Loucy (cell line): Measurements from ENCODE around the gene TMEM178B.

Source experiments
- H2AFZ ChIP-seq: fragments of 200-600 bp; sonication (generic); 2 replicates; pipeline ENCODE4 v1.6.0; 2016; ENCODE audit warnings: antibody characterized with exemption, mild to moderate bottlenecking, low read length, moderate library complexity
- H3F3A ChIP-seq: fragments of 200-600 bp; 2 replicates; pipeline ENCODE4 v1.6.0; 2016; ENCODE audit warnings: antibody characterized with exemption, low read depth, mild to moderate bottlenecking
- H3K27me3 ChIP-seq: fragments of 200-600 bp; sonication (generic); 2 replicates; pipeline ENCODE4 v1.6.1; 2014; ENCODE audit warnings: low read length, mild to moderate bottlenecking; ENCODE audit not compliant: insufficient read depth, poor library complexity, severe bottlenecking
- H3K36me3 ChIP-seq: fragments of 200-600 bp; sonication (generic); 2 replicates; pipeline ENCODE4 v1.6.1; 2016; ENCODE audit warnings: low read length; ENCODE audit not compliant: insufficient read depth
- H3K4me1 ChIP-seq: fragments of 200-600 bp; sonication (generic); 2 replicates; pipeline ENCODE4 v1.5.1; 2014; ENCODE audit warnings: low read length, mild to moderate bottlenecking; ENCODE audit not compliant: insufficient read depth, poor library complexity, severe bottlenecking
- H3K4me2 ChIP-seq: fragments of 200-600 bp; sonication (generic); 2 replicates; pipeline ENCODE4 v1.6.0; 2014; ENCODE audit warnings: antibody characterized with exemption, low read length, low read depth, mild to moderate bottlenecking; ENCODE audit not compliant: poor library complexity, severe bottlenecking
- H3K4me3 ChIP-seq: fragments of 200-600 bp; sonication (generic); 2 replicates; pipeline ENCODE4 v1.5.1; 2014; ENCODE audit warnings: low read length, mild to moderate bottlenecking, mixed read lengths; ENCODE audit not compliant: poor library complexity, severe bottlenecking
- H3K79me2 ChIP-seq: fragments of 200-600 bp; sonication (generic); 2 replicates; pipeline ENCODE4 v1.6.1; 2014; ENCODE audit warnings: low read length; ENCODE audit not compliant: insufficient read depth
- H3K9ac ChIP-seq: fragments of 200-600 bp; sonication (generic); 2 replicates; pipeline ENCODE4 v1.6.0; 2014; ENCODE audit warnings: mild to moderate bottlenecking, low read depth, low read length, moderate library complexity; ENCODE audit not compliant: poor library complexity, severe bottlenecking
- H3K9me2 ChIP-seq: fragments of 200-600 bp; sonication (generic); replicated peaks from 2 replicates; pipeline ENCODE4 v1.6.1; 2016; ENCODE audit warnings: low read depth, low read length, mixed read lengths
- H3K9me3 ChIP-seq: fragments of 200-600 bp; sonication (generic); 2 replicates; pipeline ENCODE4 v1.6.1; 2014; ENCODE audit warnings: mild to moderate bottlenecking, antibody characterized with exemption, low read length, low read depth; ENCODE audit not compliant: insufficient read depth
- H4K20me1 ChIP-seq: fragments of 200-600 bp; sonication (generic); 2 replicates; pipeline ENCODE4 v1.6.0; 2014; ENCODE audit warnings: antibody characterized with exemption, low read length, mild to moderate bottlenecking; ENCODE audit not compliant: insufficient read depth, poor library complexity, severe bottlenecking
- EZH2phosphoT487 ChIP-seq: fragments of 200-600 bp; IDR thresholded peaks from 2 replicates; pipeline ENCODE4 v1.6.1; 2018; ENCODE audit warnings: antibody characterized with exemption, mild to moderate bottlenecking, moderate library complexity, borderline replicate concordance
- TF ChIP-seq, protein P1 (sequence below): fragments of 200-600 bp; sonication (generic); conservative IDR thresholded peaks from 2 replicates; pipeline ENCODE4 v1.5.1; 2014; ENCODE audit warnings: mild to moderate bottlenecking, antibody characterized with exemption, low read length

The TMEM178B gene

DNA sequence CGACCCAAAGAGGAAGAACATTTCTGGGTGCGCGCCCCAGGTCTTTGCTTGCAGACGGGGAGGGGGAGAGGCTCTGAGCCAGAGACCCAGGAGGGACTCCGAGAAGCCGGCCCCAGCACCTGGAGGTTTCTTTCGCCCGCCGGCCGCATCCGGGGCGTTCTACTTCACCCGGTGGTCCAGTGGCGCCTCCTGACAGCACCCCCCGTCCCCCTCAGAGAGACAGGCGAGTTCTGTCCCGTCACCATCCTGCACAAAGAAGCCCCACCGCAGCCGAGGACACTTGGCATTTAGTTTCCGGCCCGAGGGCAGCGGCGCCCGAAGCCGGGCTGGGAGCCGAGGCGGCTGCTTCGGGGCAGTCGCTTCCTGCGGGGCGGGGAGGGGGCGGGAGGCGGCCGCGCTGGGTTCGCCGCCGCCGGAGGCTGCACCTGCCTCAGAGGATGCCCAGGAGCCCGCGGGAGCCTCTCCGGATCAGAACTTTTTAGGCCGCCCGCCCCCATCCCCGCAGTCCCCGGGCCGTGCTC is at the start of gene TMEM178B:
Gene TMEM178B, plus strand, starts transcription at position 424 of the 521 bp plus-strand sequence.
- TF ChIP-seq, protein P1, sequence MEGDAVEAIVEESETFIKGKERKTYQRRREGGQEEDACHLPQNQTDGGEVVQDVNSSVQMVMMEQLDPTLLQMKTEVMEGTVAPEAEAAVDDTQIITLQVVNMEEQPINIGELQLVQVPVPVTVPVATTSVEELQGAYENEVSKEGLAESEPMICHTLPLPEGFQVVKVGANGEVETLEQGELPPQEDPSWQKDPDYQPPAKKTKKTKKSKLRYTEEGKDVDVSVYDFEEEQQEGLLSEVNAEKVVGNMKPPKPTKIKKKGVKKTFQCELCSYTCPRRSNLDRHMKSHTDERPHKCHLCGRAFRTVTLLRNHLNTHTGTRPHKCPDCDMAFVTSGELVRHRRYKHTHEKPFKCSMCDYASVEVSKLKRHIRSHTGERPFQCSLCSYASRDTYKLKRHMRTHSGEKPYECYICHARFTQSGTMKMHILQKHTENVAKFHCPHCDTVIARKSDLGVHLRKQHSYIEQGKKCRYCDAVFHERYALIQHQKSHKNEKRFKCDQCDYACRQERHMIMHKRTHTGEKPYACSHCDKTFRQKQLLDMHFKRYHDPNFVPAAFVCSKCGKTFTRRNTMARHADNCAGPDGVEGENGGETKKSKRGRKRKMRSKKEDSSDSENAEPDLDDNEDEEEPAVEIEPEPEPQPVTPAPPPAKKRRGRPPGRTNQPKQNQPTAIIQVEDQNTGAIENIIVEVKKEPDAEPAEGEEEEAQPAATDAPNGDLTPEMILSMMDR, result no peak
- TF ChIP-seq EZH2phosphoT487, result no peak
- no peaks in the 10 kb centered on the region for H3K27me3 ChIP-seq

DNA sequence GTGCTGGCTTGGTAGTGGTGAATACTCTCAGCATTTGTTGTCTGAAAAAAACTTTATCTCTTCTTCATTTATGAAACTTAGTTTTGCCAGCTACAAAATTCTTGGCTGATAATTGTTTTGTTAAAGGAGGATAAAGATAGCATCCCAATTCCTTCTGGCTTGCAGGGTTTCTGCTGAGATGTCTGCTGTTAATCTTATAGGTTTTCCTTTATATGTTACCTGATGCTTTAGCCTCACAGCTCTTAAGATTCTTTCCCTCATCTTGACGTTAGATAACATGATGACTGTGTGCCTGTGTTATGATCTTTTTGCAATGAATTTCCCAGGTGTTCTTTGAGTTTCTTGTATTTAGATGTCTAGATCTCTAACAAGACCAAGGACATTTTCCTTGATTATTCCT is 49.2 kb upstream of the TMEM178B start:
- Histone ChIP-seq H3K9me3 (no peaks in the 10 kb centered on the region), H3K4me1 (no peaks in the 10 kb centered on the region), H3K9me2 (no peaks in the 10 kb centered on the region), H3F3A (no peaks in the 10 kb centered on the region), H2AFZ (no peak overlapping the region), H3K27me3 (peaks cover 1% of the 10 kb centered on the region), H3K9ac (no peak overlapping the region), H3K4me2 (no peak overlapping the region), H4K20me1 (no peaks in the 10 kb centered on the region), H3K36me3 (no peaks in the 10 kb centered on the region), H3K4me3 (no peak overlapping the region), H3K79me2 (no peaks in the 10 kb centered on the region)
- TF ChIP-seq EZH2phosphoT487, result no peak
- TF ChIP-seq, protein P1, result no peak

More for the DNA sequence above, at the start of gene TMEM178B:
- Histone ChIP-seq H3K4me3 (no peak within 1 kb of the TSS), H3K4me2 (no peak within 1 kb of the TSS), H3K9ac (no peak within 1 kb of the TSS), H3K79me2 (no peaks in the 10 kb centered on the region), H3K4me1 (no peaks in the 10 kb centered on the region), H2AFZ (no peak within 1 kb of the TSS), H3K9me2 (no peaks in the 10 kb centered on the region), H4K20me1 (no peaks in the 10 kb centered on the region), H3F3A (no peaks in the 10 kb centered on the region), H3K9me3 (no peaks in the 10 kb centered on the region), H3K36me3 (no peaks in the 10 kb centered on the region)

DNA sequence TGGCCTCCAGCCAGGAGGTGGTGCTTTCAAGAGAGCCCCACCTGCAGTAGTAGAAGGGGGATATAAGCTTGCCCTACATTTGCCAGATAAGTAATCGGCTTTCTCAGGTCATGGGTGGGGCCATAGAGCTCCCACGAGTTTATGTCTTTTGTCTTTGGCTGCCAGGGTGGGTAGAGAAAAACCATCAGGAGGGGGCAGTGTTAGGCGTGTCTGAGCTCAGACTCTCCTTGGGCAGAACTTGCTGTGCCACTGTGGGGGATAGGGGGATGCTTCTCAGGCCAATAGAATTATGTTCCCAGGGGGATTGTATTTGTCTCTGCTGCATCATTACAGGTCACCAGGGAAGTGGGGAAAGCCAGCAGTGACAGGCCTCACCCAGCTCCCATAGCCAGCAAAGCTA is 46.8 kb upstream of the TMEM178B start:
- H3K9me3 ChIP-seq, result no peaks in the 10 kb centered on the region
- no peaks in the 10 kb centered on the region for H3K36me3 ChIP-seq
- TF ChIP-seq EZH2phosphoT487, result no peak
- TF ChIP-seq, protein P1, result no peak
- no peak overlapping the region for H2AFZ ChIP-seq
- no peaks in the 10 kb centered on the region for H3K79me2 ChIP-seq
- no peaks in the 10 kb centered on the region for H3K4me1 ChIP-seq
- no peak overlapping the region for H3K4me3 ChIP-seq
- 0 out of 2 replicates have a peak, but pooled peaks cover 4% of the 10 kb centered on the region for H3K9me2 ChIP-seq
- H3K27me3 ChIP-seq, result no peaks in the 10 kb centered on the region
- H3K9ac ChIP-seq, result no peak overlapping the region
- H4K20me1 ChIP-seq, result no peaks in the 10 kb centered on the region
- H3K4me2 ChIP-seq, result no peak overlapping the region
- H3F3A ChIP-seq, result no peaks in the 10 kb centered on the region
